Measurements from ENCODE around the gene NEURL1.
A peak's percentile ranks its signal among the peaks of the same experiment; 100 is the strongest.

NEURL1 gene

DNA sequence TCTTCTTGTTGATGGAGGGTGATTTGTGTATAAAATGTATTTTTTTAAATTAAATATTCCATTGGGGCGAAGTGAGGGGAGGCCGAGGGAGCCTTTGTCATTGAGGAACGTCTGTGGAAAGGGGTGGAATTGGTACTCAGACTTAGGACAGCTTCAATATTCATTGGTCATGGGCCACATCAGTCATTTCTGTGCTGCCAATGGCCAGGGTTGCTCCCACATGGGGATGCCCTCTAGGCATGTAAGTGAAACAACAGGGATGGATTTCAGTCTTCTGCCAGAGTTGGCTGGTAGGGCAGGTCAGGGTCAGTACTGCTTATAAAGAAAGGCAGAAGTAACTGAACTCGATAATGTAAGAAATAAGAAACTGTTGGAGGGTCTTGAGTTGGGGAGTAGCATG lies 47.2 kb downstream of the NEURL1 start:
- Histone ChIP-seq H3K4me3 (ENCODE audit: low read depth, low read length) (no peak overlapping the region), H3K79me2 (no peaks in the 10 kb centered on the region), H3K36me3 (ENCODE audit: control insufficient read depth, insufficient read depth, low read length) (no peaks in the 10 kb centered on the region), H3K9me3 (ENCODE audit: control insufficient read depth, low read length) (no peaks in the 10 kb centered on the region), H3K27ac (no peak overlapping the region), H3K9ac (no peak overlapping the region), H3K27me3 (ENCODE audit: control insufficient read depth, insufficient read depth, low read length) (no peaks in the 10 kb centered on the region), H2AFZ (no peak overlapping the region), H3K4me1 (peaks cover 38% of the 10 kb centered on the region), H3K4me2 (ENCODE audit: low read length) (no peak overlapping the region)
- TF ChIP-seq, protein P1, sequence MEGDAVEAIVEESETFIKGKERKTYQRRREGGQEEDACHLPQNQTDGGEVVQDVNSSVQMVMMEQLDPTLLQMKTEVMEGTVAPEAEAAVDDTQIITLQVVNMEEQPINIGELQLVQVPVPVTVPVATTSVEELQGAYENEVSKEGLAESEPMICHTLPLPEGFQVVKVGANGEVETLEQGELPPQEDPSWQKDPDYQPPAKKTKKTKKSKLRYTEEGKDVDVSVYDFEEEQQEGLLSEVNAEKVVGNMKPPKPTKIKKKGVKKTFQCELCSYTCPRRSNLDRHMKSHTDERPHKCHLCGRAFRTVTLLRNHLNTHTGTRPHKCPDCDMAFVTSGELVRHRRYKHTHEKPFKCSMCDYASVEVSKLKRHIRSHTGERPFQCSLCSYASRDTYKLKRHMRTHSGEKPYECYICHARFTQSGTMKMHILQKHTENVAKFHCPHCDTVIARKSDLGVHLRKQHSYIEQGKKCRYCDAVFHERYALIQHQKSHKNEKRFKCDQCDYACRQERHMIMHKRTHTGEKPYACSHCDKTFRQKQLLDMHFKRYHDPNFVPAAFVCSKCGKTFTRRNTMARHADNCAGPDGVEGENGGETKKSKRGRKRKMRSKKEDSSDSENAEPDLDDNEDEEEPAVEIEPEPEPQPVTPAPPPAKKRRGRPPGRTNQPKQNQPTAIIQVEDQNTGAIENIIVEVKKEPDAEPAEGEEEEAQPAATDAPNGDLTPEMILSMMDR (IDR thresholded peaks at IDR 0.05): no peak

DNA sequence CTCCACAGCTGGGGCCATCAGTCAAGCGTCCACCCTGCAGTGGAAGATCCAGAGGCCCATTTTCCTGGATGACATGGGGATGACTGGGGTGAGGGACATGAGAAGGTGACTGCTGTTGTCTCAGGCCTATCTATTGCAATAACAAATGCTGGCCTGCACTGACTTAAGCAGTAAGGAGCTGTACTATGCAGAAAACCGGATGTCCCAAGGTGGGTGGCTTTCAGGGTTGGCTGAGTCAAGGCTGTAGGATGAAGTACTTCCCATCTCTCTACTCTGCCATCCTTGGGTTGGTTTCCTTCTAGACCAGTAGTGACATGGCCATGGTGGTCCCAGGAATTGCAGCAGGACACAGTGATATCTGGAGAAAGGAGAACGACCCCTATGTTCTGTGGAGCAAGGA lies 48.1 kb downstream of the NEURL1 start:
- TF ChIP-seq, protein P1 (IDR thresholded peaks at IDR 0.05): no peak
- no peak overlapping the region for H3K27ac ChIP-seq
- no peak overlapping the region for H3K4me3 ChIP-seq (ENCODE audit: low read depth, low read length)
- no peak overlapping the region for H3K4me2 ChIP-seq (ENCODE audit: low read length)
- H3K79me2 ChIP-seq: no peaks in the 10 kb centered on the region
- no peak overlapping the region for H2AFZ ChIP-seq
- H3K4me1 ChIP-seq: peaks cover 47% of the 10 kb centered on the region
- no peaks in the 10 kb centered on the region for H3K36me3 ChIP-seq (ENCODE audit: control insufficient read depth, insufficient read depth, low read length)
- H3K27me3 ChIP-seq (ENCODE audit: control insufficient read depth, insufficient read depth, low read length): no peaks in the 10 kb centered on the region
- no peaks in the 10 kb centered on the region for H3K9me3 ChIP-seq (ENCODE audit: control insufficient read depth, low read length)
- H3K9ac ChIP-seq: no peak overlapping the region

DNA sequence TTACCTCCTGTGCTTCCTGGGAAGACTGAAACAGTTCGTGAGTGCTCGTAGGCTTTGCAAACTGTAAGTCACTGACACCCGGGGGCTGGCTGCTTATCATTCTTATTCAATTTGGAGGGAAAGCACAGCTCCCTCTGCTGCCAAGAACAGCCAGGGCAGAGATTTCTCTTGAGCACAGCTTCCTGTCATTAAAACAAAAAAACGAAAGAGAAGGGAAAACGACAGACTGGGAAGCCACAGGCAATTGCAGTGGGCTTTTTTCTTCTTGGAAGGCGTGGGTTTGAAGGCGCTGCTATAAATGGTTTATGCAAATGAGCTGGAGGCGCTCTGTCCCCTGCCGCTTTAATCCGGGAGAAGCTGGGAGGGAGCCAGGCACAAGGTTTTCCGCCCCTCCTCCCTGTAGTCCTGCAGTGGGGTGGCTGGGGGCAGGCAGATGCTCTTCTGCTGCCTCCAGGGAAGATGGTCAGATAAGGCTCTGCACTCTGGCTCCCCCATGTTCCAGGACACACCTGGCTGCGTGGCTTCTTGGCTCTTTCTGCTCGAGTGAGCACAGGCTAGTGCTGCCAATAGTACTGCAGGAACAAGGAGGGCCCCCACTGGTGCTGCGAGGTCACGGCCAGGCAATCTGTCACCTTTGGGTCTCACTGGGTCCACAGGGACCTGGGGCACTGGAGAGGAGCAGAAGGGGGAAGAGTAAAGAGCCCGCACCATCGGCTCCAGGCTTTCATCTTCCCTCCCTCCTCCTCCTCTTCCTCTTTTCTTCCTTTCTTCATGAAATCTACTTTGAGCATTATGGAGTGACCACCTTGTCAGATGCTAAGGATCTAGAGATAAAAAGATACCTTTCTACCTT lies 49.5 kb downstream of the NEURL1 start:
- Histone ChIP-seq H3K4me1 (peaks cover 56% of the 10 kb centered on the region), H3K27me3 (ENCODE audit: control insufficient read depth, insufficient read depth, low read length) (no peaks in the 10 kb centered on the region), H3K27ac (peak overlapping the region; percentile 94), H3K4me2 (ENCODE audit: low read length) (peak overlapping the region; percentile 40), H2AFZ (peak overlapping the region; percentile 60), H3K4me3 (ENCODE audit: low read depth, low read length) (peak overlapping the region; percentile 3), H3K9ac (no peak overlapping the region), H3K79me2 (no peaks in the 10 kb centered on the region), H3K36me3 (ENCODE audit: control insufficient read depth, insufficient read depth, low read length) (no peaks in the 10 kb centered on the region), H3K9me3 (ENCODE audit: control insufficient read depth, low read length) (no peaks in the 10 kb centered on the region)
- TF ChIP-seq, protein P1 (IDR thresholded peaks at IDR 0.05): peak; percentile 71

DNA sequence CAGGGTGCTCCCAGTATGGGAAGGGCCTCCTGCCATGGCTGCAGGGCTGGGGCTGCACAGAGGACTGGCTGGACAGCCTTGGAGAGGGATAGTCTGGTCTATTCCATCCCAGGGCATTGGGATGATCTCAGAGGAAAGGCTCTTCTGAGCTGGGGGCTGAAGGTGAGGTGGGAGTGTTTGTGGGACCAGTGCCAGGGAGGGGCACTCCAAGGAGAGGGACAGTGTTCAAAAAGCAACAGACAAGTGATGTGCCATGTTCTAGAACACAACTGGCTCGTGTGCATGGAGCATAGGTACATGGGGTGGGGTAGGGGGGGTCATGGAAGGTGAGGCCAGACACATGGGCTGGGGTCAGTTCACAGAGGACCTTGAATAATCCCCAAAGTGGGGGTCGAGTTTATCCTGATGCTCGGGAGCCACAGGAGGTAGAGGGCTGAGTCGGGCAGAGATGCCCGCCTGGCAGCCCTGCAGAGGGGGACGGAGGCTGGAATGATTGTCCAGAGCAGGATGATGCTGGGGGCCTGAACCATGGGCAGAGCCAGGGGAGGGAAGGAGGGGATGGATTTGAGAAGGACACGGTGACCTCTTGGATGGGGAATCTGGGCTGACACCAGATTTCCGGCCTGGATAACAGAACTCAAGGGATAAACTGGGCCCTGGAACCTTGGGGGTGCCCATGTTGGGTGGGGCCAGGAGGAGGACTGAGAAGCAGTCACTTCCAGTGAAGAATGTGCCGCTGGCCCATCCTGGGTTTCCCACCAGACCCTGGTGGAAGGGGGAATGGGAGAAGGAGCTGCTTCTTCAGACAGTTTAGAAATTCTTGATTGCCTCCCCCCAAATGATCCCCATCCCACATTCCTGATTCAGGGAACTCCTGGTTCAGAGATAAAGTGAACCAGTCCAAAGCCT lies 50.4 kb downstream of the NEURL1 start:
- no peaks in the 10 kb centered on the region for H3K27me3 ChIP-seq (ENCODE audit: control insufficient read depth, insufficient read depth, low read length)
- H2AFZ ChIP-seq: peak overlapping the region; percentile 60
- TF ChIP-seq, protein P1 (IDR thresholded peaks at IDR 0.05): no peak
- no peaks in the 10 kb centered on the region for H3K9me3 ChIP-seq (ENCODE audit: control insufficient read depth, low read length)
- no peak overlapping the region for H3K9ac ChIP-seq
- H3K4me2 ChIP-seq (ENCODE audit: low read length): peak overlapping the region; percentile 40
- peaks cover 60% of the 10 kb centered on the region for H3K4me1 ChIP-seq
- peak overlapping the region; percentile 3 for H3K4me3 ChIP-seq (ENCODE audit: low read depth, low read length)
- peak overlapping the region; percentile 94 for H3K27ac ChIP-seq
- H3K36me3 ChIP-seq (ENCODE audit: control insufficient read depth, insufficient read depth, low read length): no peaks in the 10 kb centered on the region
- H3K79me2 ChIP-seq: no peaks in the 10 kb centered on the region

Data from parathyroid adenoma (tissue), 2 donors.